ENCODE measurements around the gene ADAMTSL3. TPM values are rescaled to one million over a fixed set of nuclear protein-coding genes. Genes with fewer than 3 reads are reported as not detected.

Gene ADAMTSL3
- total and polyA plus RNA-seq, 2 experiments from 2014 or later: 0.61 to 0.87 TPM

DNA sequence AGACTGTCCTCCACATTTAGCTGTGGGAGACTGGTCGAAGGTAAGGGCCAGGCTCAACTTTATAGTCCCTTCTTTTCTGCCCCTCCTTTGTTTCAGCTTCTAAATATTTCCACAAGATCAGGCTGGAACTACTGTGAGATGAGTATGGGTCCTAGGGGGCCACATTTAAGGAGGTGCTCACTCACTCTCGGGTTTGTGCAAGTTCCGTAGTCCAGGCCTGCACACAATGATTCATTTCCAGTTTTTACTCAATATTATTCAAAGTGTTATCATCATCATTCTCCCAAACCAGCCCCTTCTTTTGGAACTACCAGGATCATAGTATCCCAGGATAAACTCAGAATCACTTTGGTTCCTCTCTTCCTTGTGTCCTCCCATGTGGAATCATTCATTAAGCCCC lies 289.1 kb downstream of the ADAMTSL3 start (continued):
- TF ChIP-seq, protein P1, sequence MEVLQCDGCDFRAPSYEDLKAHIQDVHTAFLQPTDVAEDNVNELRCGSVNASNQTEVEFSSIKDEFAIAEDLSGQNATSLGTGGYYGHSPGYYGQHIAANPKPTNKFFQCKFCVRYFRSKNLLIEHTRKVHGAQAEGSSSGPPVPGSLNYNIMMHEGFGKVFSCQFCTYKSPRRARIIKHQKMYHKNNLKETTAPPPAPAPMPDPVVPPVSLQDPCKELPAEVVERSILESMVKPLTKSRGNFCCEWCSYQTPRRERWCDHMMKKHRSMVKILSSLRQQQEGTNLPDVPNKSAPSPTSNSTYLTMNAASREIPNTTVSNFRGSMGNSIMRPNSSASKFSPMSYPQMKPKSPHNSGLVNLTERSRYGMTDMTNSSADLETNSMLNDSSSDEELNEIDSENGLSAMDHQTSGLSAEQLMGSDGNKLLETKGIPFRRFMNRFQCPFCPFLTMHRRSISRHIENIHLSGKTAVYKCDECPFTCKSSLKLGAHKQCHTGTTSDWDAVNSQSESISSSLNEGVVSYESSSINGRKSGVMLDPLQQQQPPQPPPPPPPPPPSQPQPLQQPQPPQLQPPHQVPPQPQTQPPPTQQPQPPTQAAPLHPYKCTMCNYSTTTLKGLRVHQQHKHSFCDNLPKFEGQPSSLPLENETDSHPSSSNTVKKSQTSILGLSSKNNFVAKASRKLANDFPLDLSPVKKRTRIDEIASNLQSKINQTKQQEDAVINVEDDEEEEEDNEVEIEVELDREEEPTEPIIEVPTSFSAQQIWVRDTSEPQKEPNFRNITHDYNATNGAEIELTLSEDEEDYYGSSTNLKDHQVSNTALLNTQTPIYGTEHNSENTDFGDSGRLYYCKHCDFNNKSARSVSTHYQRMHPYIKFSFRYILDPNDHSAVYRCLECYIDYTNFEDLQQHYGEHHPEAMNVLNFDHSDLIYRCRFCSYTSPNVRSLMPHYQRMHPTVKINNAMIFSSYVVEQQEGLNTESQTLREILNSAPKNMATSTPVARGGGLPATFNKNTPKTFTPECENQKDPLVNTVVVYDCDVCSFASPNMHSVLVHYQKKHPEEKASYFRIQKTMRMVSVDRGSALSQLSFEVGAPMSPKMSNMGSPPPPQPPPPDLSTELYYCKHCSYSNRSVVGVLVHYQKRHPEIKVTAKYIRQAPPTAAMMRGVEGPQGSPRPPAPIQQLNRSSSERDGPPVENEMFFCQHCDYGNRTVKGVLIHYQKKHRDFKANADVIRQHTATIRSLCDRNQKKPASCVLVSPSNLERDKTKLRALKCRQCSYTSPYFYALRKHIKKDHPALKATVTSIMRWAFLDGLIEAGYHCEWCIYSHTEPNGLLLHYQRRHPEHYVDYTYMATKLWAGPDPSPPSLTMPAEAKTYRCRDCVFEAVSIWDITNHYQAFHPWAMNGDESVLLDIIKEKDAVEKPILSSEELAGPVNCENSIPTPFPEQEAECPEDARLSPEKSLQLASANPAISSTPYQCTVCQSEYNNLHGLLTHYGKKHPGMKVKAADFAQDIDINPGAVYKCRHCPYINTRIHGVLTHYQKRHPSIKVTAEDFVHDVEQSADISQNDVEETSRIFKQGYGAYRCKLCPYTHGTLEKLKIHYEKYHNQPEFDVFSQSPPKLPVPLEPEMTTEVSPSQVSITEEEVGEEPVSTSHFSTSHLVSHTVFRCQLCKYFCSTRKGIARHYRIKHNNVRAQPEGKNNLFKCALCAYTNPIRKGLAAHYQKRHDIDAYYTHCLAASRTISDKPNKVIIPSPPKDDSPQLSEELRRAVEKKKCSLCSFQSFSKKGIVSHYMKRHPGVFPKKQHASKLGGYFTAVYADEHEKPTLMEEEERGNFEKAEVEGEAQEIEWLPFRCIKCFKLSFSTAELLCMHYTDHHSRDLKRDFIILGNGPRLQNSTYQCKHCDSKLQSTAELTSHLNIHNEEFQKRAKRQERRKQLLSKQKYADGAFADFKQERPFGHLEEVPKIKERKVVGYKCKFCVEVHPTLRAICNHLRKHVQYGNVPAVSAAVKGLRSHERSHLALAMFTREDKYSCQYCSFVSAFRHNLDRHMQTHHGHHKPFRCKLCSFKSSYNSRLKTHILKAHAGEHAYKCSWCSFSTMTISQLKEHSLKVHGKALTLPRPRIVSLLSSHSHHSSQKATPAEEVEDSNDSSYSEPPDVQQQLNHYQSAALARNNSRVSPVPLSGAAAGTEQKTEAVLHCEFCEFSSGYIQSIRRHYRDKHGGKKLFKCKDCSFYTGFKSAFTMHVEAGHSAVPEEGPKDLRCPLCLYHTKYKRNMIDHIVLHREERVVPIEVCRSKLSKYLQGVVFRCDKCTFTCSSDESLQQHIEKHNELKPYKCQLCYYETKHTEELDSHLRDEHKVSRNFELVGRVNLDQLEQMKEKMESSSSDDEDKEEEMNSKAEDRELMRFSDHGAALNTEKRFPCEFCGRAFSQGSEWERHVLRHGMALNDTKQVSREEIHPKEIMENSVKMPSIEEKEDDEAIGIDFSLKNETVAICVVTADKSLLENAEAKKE (CRISPR knock-in tag; IDR thresholded peaks at IDR 0.05): no peak
- TF ChIP-seq JUNB (IDR thresholded peaks at IDR 0.05; ENCODE audit: unreplicated experiment) (no peak), ZNF331 (CRISPR knock-in tag; IDR thresholded peaks at IDR 0.05; ENCODE audit: low read depth) (no peak)

DNA sequence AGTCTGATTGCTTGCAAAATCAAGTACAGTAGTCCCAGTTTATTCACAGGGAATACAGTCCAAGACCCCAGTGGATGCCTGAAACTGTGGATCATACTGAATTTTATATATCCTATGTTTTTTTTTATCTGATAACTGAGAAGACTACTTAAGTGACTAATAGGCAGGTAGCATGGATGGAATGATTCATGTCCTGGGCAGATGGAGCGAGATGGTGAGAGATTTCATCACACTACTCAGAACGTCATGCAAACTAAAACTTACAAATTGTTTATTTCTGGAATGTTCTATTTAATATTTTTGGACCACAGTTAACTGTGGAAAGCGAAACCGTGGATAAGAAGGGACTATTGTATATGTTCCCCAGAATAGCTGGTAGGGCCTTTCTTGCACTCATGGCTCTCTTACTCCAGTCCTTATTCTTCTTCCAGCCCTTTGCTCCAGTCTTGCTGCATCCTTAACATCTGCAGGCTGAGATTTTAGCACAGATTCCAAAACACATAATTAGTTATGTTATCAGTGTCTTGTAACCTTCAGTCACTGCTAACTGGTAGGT lies 290.0 kb downstream of the ADAMTSL3 start:
- Histone ChIP-seq H3K36me3 (ENCODE audit: insufficient read depth) (no peaks in the 10 kb centered on the region), H3K27me3 (ENCODE audit: insufficient read depth) (no peaks in the 10 kb centered on the region), H4K20me1 (replicated peaks; ENCODE audit: insufficient read depth) (no peaks in the 10 kb centered on the region), H3K4me2 (no peak overlapping the region), H3K27ac (ENCODE audit: low read depth) (no peak overlapping the region), H3F3A (replicated peaks; ENCODE audit: low read depth) (no peaks in the 10 kb centered on the region), H3K9me2 (ENCODE audit: insufficient read depth) (0 out of 2 replicates have a peak, but pooled peaks cover 3% of the 10 kb centered on the region), H3K79me2 (replicated peaks; ENCODE audit: insufficient read depth) (no peaks in the 10 kb centered on the region), H3K4me3 (no peak overlapping the region), H3K4me1 (ENCODE audit: insufficient read depth) (no peaks in the 10 kb centered on the region), H2AFZ (no peak overlapping the region)
- no peak overlapping the region for H3K27ac Mint-ChIP-seq
- peaks cover 4% of the 10 kb centered on the region; the same call in 2 of the 3 replicates for H3K4me1 Mint-ChIP-seq
- TF ChIP-seq JUNB (IDR thresholded peaks at IDR 0.05; ENCODE audit: unreplicated experiment): no peak
- TF ChIP-seq EZH2 (IDR thresholded peaks at IDR 0.05; ENCODE audit: low read depth, unreplicated experiment): no peak
- TF ChIP-seq, protein P1 (CRISPR knock-in tag; IDR thresholded peaks at IDR 0.05): no peak
- no peak for TF ChIP-seq CREB1 (CRISPR knock-in tag; IDR thresholded peaks at IDR 0.05; ENCODE audit: low read depth)
- TF ChIP-seq EZH2phosphoT487 (IDR thresholded peaks at IDR 0.05; ENCODE audit: unreplicated experiment): no peak
- DNase-seq (ENCODE audit: low spot score) (no peak), ATAC-seq (no peak)
- no peaks in the 10 kb centered on the region for H3K27me3 Mint-ChIP-seq (ENCODE audit: insufficient read depth, low read depth, poor library complexity)
- H3K9me3 Mint-ChIP-seq: no peaks in the 10 kb centered on the region; the same call in 2 of the 3 replicates
- H3K36me3 Mint-ChIP-seq (ENCODE audit: low read depth): no peaks in the 10 kb centered on the region
- no peak overlapping the region for H3K4me3 Mint-ChIP-seq
